ENCODE measurements around the gene ADGRV1.
"Not testable (repeated sequence)": the region's sequence is repeated elsewhere in the genome, so short reads cannot be mapped to it uniquely, and the experiment has no call there.

ADGRV1 gene

GRCh38 chr5:91038180-91038808 lies 479.7 kb downstream of the ADGRV1 start:
- FAIRE-seq, result no peak

- FAIRE-seq, result not testable (repeated sequence)
Observed at GRCh38 chr5:91041132-91041531, 482.5 kb downstream of the ADGRV1 start.

GRCh38 chr5:91042247-91042935 lies 483.8 kb downstream of the ADGRV1 start:
- FAIRE-seq, result no peak

GRCh38 chr5:91042936-91043255 lies 484.3 kb downstream of the ADGRV1 start:
- FAIRE-seq, result no peak

- FAIRE-seq, result no peak
Observed at GRCh38 chr5:91048073-91048472, 489.5 kb downstream of the ADGRV1 start.

- no peak for FAIRE-seq
Observed at GRCh38 chr5:91049112-91049511, 490.5 kb downstream of the ADGRV1 start.

GRCh38 chr5:91049800-91050199 lies 491.2 kb downstream of the ADGRV1 start:
- FAIRE-seq, result no peak

GRCh38 chr5:91052411-91052810 lies 493.8 kb downstream of the ADGRV1 start:
- FAIRE-seq, result not testable (repeated sequence)

GRCh38 chr5:91052977-91053740 lies 494.6 kb downstream of the ADGRV1 start:
- no peak for FAIRE-seq

GRCh38 chr5:91053741-91054025 lies 495.1 kb downstream of the ADGRV1 start:
- no peak for FAIRE-seq

GRCh38 chr5:91058155-91058554 lies 499.6 kb downstream of the ADGRV1 start:
- no peak for FAIRE-seq

- FAIRE-seq, result no peak
Observed at GRCh38 chr5:91058575-91058974, 500.0 kb downstream of the ADGRV1 start.

- FAIRE-seq, result no peak
Observed at GRCh38 chr5:91059409-91059808, 500.8 kb downstream of the ADGRV1 start.

- FAIRE-seq, result no peak
Observed at GRCh38 chr5:91061094-91061493, 502.5 kb downstream of the ADGRV1 start.

- FAIRE-seq, result no peak
Observed at GRCh38 chr5:91061946-91062562, 503.5 kb downstream of the ADGRV1 start.

GRCh38 chr5:91063098-91063690 lies 504.6 kb downstream of the ADGRV1 start:
- FAIRE-seq, result not testable (repeated sequence)

GRCh38 chr5:91065496-91065895 lies 506.9 kb downstream of the ADGRV1 start:
- FAIRE-seq, result no peak

GRCh38 chr5:91069364-91069763 lies 510.8 kb downstream of the ADGRV1 start:
- no peak for FAIRE-seq

GRCh38 chr5:91070761-91071550 lies 512.4 kb downstream of the ADGRV1 start:
- no peak for FAIRE-seq

GRCh38 chr5:91072881-91073280 lies 514.3 kb downstream of the ADGRV1 start:
- no peak for FAIRE-seq

GRCh38 chr5:91074615-91075014 lies 516.0 kb downstream of the ADGRV1 start:
- FAIRE-seq, result no peak

GRCh38 chr5:91076138-91076537 lies 517.5 kb downstream of the ADGRV1 start:
- FAIRE-seq, result no peak

- no peak for FAIRE-seq
Observed at GRCh38 chr5:91077623-91078022, 519.0 kb downstream of the ADGRV1 start.
